WTC11 (cell line): ENCODE results near the gene SMAD3. TPM values are rescaled to one million over a fixed set of nuclear protein-coding genes. Genes with fewer than 3 reads are reported as not detected.
A peak's percentile ranks its signal among the peaks of the same experiment; 100 is the strongest.

ENCODE experiments used
- ATAC-seq: fragments of 200-7000 bp; cut with Tn5 transposase; 2 replicates; pipeline ENCODE4 v1.10.0; 2021; ENCODE audit warnings: mild to moderate bottlenecking, moderate library complexity
- CTCF ChIA-PET: fragments of 300-600 bp; sonication (Branson Sonifier 250); formaldehyde crosslinking; loops from one replicate; lab custom pipeline; 2021; ENCODE audit warnings: antibody characterized with exemption; lab: Charles Lee
- POLR2A ChIA-PET: fragments of 350-600 bp; sonication (Branson Sonifier 250); formaldehyde crosslinking; loops from one replicate; lab custom pipeline; 2021; ENCODE audit warnings: antibody characterized with exemption; lab: Charles Lee
- DNase-seq: peaks from one replicate; pipeline ENCODE4 v3.0.0; 2021; ENCODE audit warnings: low spot score
- H3K27ac Mint-ChIP-seq: 2 replicates; pipeline ENCODE4 v1.8.0; 2021; ENCODE audit warnings: mixed read lengths
- H3K27me3 Mint-ChIP-seq: 2 replicates; pipeline ENCODE4 v1.8.0; 2021; ENCODE audit warnings: low read depth, mild to moderate bottlenecking, moderate library complexity, mixed read lengths
- H3K36me3 Mint-ChIP-seq: 2 replicates; pipeline ENCODE4 v1.8.0; 2021; ENCODE audit warnings: mixed read lengths
- H3K4me1 Mint-ChIP-seq: 2 replicates; pipeline ENCODE4 v1.8.0; 2022; ENCODE audit warnings: mixed read lengths
- H3K4me3 Mint-ChIP-seq: 2 replicates; pipeline ENCODE4 v1.8.0; 2021; ENCODE audit warnings: mild to moderate bottlenecking, moderate library complexity, mixed read lengths
- H3K9me3 Mint-ChIP-seq: 2 replicates; pipeline ENCODE4 v1.8.0; 2021; ENCODE audit warnings: mixed read lengths
- ATF2 ChIP-seq: sonication (generic); formaldehyde crosslinking; IDR thresholded peaks from 2 replicates; pipeline ENCODE4 v1.8.1; 2022; ENCODE audit warnings: low read depth, missing genetic modification reagents, borderline replicate concordance
- ATF3 ChIP-seq: sonication (generic); formaldehyde crosslinking; conservative IDR thresholded peaks from 2 replicates; pipeline ENCODE4 v1.8.1; 2022; ENCODE audit warnings: mild to moderate bottlenecking, missing genetic modification reagents
- ATF6 ChIP-seq: sonication (generic); formaldehyde crosslinking; IDR thresholded peaks from 2 replicates; pipeline ENCODE4 v1.8.1; 2023; ENCODE audit warnings: mild to moderate bottlenecking, missing genetic modification reagents
- CDX4 ChIP-seq: fragments of 250-450 bp; sonication (Bioruptor Pico); IDR thresholded peaks from 2 replicates; pipeline ENCODE4 v1.9.0; 2021; ENCODE audit warnings: moderate library complexity, mild to moderate bottlenecking, inconsistent platforms, borderline replicate concordance
- E2F1 ChIP-seq: sonication (generic); formaldehyde crosslinking; IDR thresholded peaks from 2 replicates; pipeline ENCODE4 v1.8.0; 2022; ENCODE audit warnings: mild to moderate bottlenecking, missing genetic modification reagents
- ERG ChIP-seq: fragments of 250-450 bp; sonication (Bioruptor Pico); IDR thresholded peaks from 2 replicates; pipeline ENCODE4 v1.8.0; 2021; ENCODE audit warnings: mild to moderate bottlenecking
- GRHL2 ChIP-seq: fragments of 250-450 bp; sonication (Bioruptor Pico); IDR thresholded peaks from 2 replicates; pipeline ENCODE4 v1.8.0; 2022; ENCODE audit warnings: mild to moderate bottlenecking, moderate library complexity; ENCODE audit not compliant: insufficient replicate concordance, severe bottlenecking
- HMGA2 ChIP-seq: fragments of 250-450 bp; sonication (Bioruptor Pico); IDR thresholded peaks from 2 replicates; pipeline ENCODE4 v1.4.0; 2021; ENCODE audit warnings: mild to moderate bottlenecking, moderate library complexity
- JAZF1 ChIP-seq: fragments of 250-450 bp; sonication (Bioruptor Pico); IDR thresholded peaks from 2 replicates; pipeline ENCODE4 v1.9.0; 2021; ENCODE audit warnings: moderate library complexity, mild to moderate bottlenecking, inconsistent platforms
- MYBL2 ChIP-seq: sonication (generic); formaldehyde crosslinking; IDR thresholded peaks from 2 replicates; pipeline ENCODE4 v1.8.1; 2023; ENCODE audit warnings: mild to moderate bottlenecking, moderate library complexity, missing genetic modification reagents
- NFE2L1 ChIP-seq: sonication (generic); formaldehyde crosslinking; IDR thresholded peaks from 2 replicates; pipeline ENCODE4 v1.8.1; 2023; ENCODE audit warnings: missing genetic modification reagents
- PRDM15 ChIP-seq: sonication (generic); formaldehyde crosslinking; IDR thresholded peaks from 2 replicates; pipeline ENCODE4 v1.8.0; 2022; ENCODE audit warnings: missing genetic modification reagents
- ZBTB21 ChIP-seq: sonication (generic); formaldehyde crosslinking; IDR thresholded peaks from 2 replicates; pipeline ENCODE4 v1.8.1; 2023; ENCODE audit warnings: mild to moderate bottlenecking, missing genetic modification reagents, borderline replicate concordance
- ZNF138 ChIP-seq: sonication (generic); formaldehyde crosslinking; conservative IDR thresholded peaks from 2 replicates; pipeline ENCODE4 v1.8.1; 2022; ENCODE audit warnings: mild to moderate bottlenecking, moderate library complexity, missing genetic modification reagents
- ZNF281 ChIP-seq: sonication (generic); formaldehyde crosslinking; IDR thresholded peaks from 2 replicates; pipeline ENCODE4 v1.8.0; 2023; ENCODE audit warnings: mild to moderate bottlenecking, missing genetic modification reagents
- ZNF416 ChIP-seq: fragments of 250-450 bp; sonication (Bioruptor Pico); IDR thresholded peaks from 2 replicates; pipeline ENCODE4 v1.9.0; 2021; ENCODE audit warnings: mild to moderate bottlenecking, inconsistent platforms
- ZNF425 ChIP-seq: fragments of 250-450 bp; sonication (Bioruptor Pico); conservative IDR thresholded peaks from 2 replicates; pipeline ENCODE4 v1.9.0; 2021; ENCODE audit warnings: mild to moderate bottlenecking
- total RNA-seq: library from RNA; stranded (reverse); gene quantifications from 3 replicates; pipeline ENCODE4 v1.2.3, GENCODE V29; 2021

Gene SMAD3
- total RNA-seq, 1 experiment from 2014 or later = 34.6 TPM

GRCh38 chr15:67174446-67174845 is 109.0 kb downstream of the SMAD3 start:
- ChIA-PET CTCF (interaction anchor here (0.6 to 1.5 kb wide), 2 partner anchors 228 to 665 kb away, joined by 4 read pairs; partner anchors contain the start of gene RNU6-1), POLR2A (no interaction called here)
- no peaks in the 10 kb centered on the region for H3K9me3 Mint-ChIP-seq
- H3K4me1 Mint-ChIP-seq = peaks cover 43% of the 10 kb centered on the region
- no peak for DNase-seq
- H3K4me3 Mint-ChIP-seq = no peak overlapping the region
- ATAC-seq = no peak
- no peak overlapping the region for H3K27ac Mint-ChIP-seq
- H3K27me3 Mint-ChIP-seq = no peaks in the 10 kb centered on the region
- peaks cover 7% of the 10 kb centered on the region; the same call in 1 of the 2 replicates for H3K36me3 Mint-ChIP-seq
- no peak for TF ChIP-seq ATF2 (CRISPR knock-in tag)
- TF ChIP-seq ERG = no peak
- no peak for TF ChIP-seq ATF3
- TF ChIP-seq NFE2L1 (CRISPR knock-in tag) = no peak
- no peak for TF ChIP-seq E2F1 (CRISPR knock-in tag)
- no peak for TF ChIP-seq PRDM15 (CRISPR knock-in tag)
- TF ChIP-seq JAZF1 (CRISPR knock-in tag) = no peak

GRCh38 chr15:67174864-67175573 is 109.6 kb downstream of the SMAD3 start:
- Mint-ChIP-seq H3K27me3 (no peaks in the 10 kb centered on the region), H3K4me3 (no peak overlapping the region), H3K27ac (peak overlapping the region; percentile 74; the same call in 1 of the 2 replicates), H3K9me3 (no peaks in the 10 kb centered on the region), H3K36me3 (peaks cover 7% of the 10 kb centered on the region; the same call in 1 of the 2 replicates), H3K4me1 (peaks cover 38% of the 10 kb centered on the region)
- peak; percentile 22 for ATAC-seq
- no peak for DNase-seq
- ChIA-PET POLR2A (no interaction called here), CTCF (interaction anchor here (0.6 to 2.1 kb wide), 4 partner anchors 10 to 665 kb away, joined by 3 to 11 read pairs (median 4); partner anchors contain the start of gene RNU6-1)
- TF ChIP-seq ZNF416 (CRISPR knock-in tag) (no peak), HMGA2 (CRISPR knock-in tag) (no peak), ZNF138 (CRISPR knock-in tag) (no peak), ZNF281 (CRISPR knock-in tag) (no peak), ZNF425 (CRISPR knock-in tag) (no peak), GRHL2 (no peak), CDX4 (no peak), ATF6 (CRISPR knock-in tag) (no peak), ZBTB21 (CRISPR knock-in tag) (no peak), MYBL2 (no peak)
